Ascending aorta (tissue), 2 donors: ENCODE data around the gene POLE4. TPM values are rescaled to one million over a fixed set of nuclear protein-coding genes. Genes with fewer than 3 reads are reported as not detected.

ENCODE experiments used
- DNase-seq, 2 donors: peaks; one replicate each; pipeline ENCODE4 v3.0.0-alpha.2; 2019; ENCODE audit warnings: low spot score in 2 of 2
- H3K27ac ChIP-seq, 2 donors: fragments of 200-600 bp; sonication (generic); one replicate each; pipeline ENCODE4 v1.5.1; 2016 to 2017; ENCODE audit warnings: mild to moderate bottlenecking in 1 of 2
- H3K27me3 ChIP-seq: fragments of 200-600 bp; sonication (generic); one replicate; pipeline ENCODE4 v1.5.1; 2017
- H3K36me3 ChIP-seq, 2 donors: fragments of 200-600 bp; sonication (generic); one replicate each; pipeline ENCODE4 v1.5.1; 2016
- H3K4me1 ChIP-seq, 2 donors: fragments of 200-600 bp; sonication (generic); one replicate each; pipeline ENCODE4 v1.5.1; 2016 to 2017; ENCODE audit warnings: mild to moderate bottlenecking in 1 of 2
- H3K4me3 ChIP-seq, 2 donors: fragments of 200-600 bp; sonication (generic); one replicate each; pipeline ENCODE4 v1.5.1; 2016 to 2017; ENCODE audit warnings: mild to moderate bottlenecking in 1 of 2
- H3K9me3 ChIP-seq, 2 donors: fragments of 200-600 bp; sonication (generic); one replicate each; pipeline ENCODE4 v1.5.1; 2016
- CTCF ChIP-seq, 3 experiments: fragments of 200-600 bp in 2 of 3; fragments of 450-650 bp in 1 of 3; sonication (generic) in 2 of 3; IDR thresholded peaks; one replicate each; pipeline ENCODE4 v1.5.1; 2016 to 2019; ENCODE audit warnings: antibody characterized with exemption in 3 of 3, mild to moderate bottlenecking in 1 of 3, moderate library complexity in 1 of 3
- intact Hi-C: fragments of 100-400 bp; cut with DNase I; formaldehyde crosslinking; loops from one replicate; pipeline ENCODE4 v1.15.1; 2023
- total RNA-seq: library from RNA; depleted of rRNA; stranded (reverse); fragments of >200 nt; gene quantifications from one replicate; pipeline ENCODE4 v1.1.0, GENCODE V29; 2016

The POLE4 gene
- total RNA-seq, 1 donor from 2014 or later = 57.5 TPM

DNA sequence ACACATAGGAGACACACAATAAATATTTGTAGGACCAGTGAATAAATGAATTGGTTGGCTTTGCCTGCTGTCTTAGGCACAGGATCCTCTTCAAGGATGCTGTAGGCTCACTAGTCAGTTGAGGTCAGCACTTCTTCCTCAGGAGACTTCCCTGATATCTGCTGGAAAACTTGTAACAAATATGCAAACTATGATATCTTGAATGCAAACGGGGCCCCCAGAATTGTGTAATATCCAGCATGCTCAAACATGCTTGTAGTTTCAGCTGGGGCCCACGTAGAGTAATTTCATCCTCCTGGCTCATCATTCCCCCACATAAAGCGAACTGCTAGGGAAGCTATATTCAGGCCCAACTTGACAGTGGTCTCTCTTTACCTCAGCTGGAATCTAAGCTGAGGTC is 43.6 kb downstream of the POLE4 start:
- Histone ChIP-seq H3K36me3 (no peaks in the 10 kb centered on the region), H3K9me3 (no peaks in the 10 kb centered on the region), H3K27ac (no peak overlapping the region), H3K27me3 (no peaks in the 10 kb centered on the region), H3K4me1 (no peaks in the 10 kb centered on the region), H3K4me3 (no peak overlapping the region)
- no peak for TF ChIP-seq CTCF (IDR thresholded peaks at IDR 0.05)
- intact Hi-C loops = no loop called here
- DNase-seq = no peak

DNA sequence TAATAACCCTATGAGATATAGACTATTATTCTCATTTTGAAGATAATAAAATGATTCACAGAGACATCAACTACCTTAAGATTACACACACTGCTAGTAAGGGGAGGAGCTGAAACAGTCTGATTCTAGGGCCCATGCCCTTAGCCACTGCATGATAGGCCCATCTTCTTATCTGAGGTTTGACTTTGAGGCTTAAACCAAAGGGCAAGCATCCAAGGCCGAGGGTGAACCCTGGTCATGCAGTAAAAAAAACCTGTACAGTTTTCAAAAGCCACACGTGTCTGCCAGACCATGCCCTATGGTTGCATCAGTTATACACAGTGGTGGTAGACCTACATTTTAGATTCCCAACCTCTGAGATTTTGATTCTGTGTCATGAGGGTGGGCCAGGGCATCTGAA is 44.8 kb downstream of the POLE4 start:
- Histone ChIP-seq H3K27me3 (no peaks in the 10 kb centered on the region), H3K4me1 (no peaks in the 10 kb centered on the region), H3K36me3 (no peaks in the 10 kb centered on the region), H3K4me3 (no peak overlapping the region), H3K9me3 (no peaks in the 10 kb centered on the region), H3K27ac (no peak overlapping the region)
- intact Hi-C loops = no loop called here
- no peak for TF ChIP-seq CTCF (IDR thresholded peaks at IDR 0.05)
- DNase-seq = no peak

- H3K4me3 ChIP-seq = no peak overlapping the region
- no peak for TF ChIP-seq CTCF (IDR thresholded peaks at IDR 0.05)
- intact Hi-C loops = no loop called here
- no peaks in the 10 kb centered on the region for H3K4me1 ChIP-seq
- H3K9me3 ChIP-seq = no peaks in the 10 kb centered on the region
- no peaks in the 10 kb centered on the region for H3K27me3 ChIP-seq
- H3K36me3 ChIP-seq = no peaks in the 10 kb centered on the region
- H3K27ac ChIP-seq = no peak overlapping the region
- DNase-seq = no peak
Observed at GRCh38 chr2:75003773-75004172, 45.3 kb downstream of the POLE4 start.

GRCh38 chr2:75006041-75006440 is 47.6 kb downstream of the POLE4 start:
- Histone ChIP-seq H3K9me3 (no peaks in the 10 kb centered on the region), H3K4me3 (no peak overlapping the region), H3K36me3 (no peaks in the 10 kb centered on the region), H3K27me3 (no peaks in the 10 kb centered on the region), H3K4me1 (no peaks in the 10 kb centered on the region), H3K27ac (no peak overlapping the region)
- intact Hi-C loops = no loop called here
- no peak for TF ChIP-seq CTCF (IDR thresholded peaks at IDR 0.05)
- no peak for DNase-seq

GRCh38 chr2:75007061-75007460 is 48.6 kb downstream of the POLE4 start:
- no peak for TF ChIP-seq CTCF (IDR thresholded peaks at IDR 0.05)
- no peaks in the 10 kb centered on the region for H3K36me3 ChIP-seq
- no peaks in the 10 kb centered on the region for H3K4me1 ChIP-seq
- H3K4me3 ChIP-seq = no peak overlapping the region
- H3K27ac ChIP-seq = no peak overlapping the region
- intact Hi-C loops = no loop called here
- no peaks in the 10 kb centered on the region for H3K27me3 ChIP-seq
- H3K9me3 ChIP-seq = no peaks in the 10 kb centered on the region
- no peak for DNase-seq

GRCh38 chr2:75007819-75008218 is 49.4 kb downstream of the POLE4 start:
- Histone ChIP-seq H3K4me1 (no peaks in the 10 kb centered on the region), H3K27me3 (no peaks in the 10 kb centered on the region), H3K36me3 (no peaks in the 10 kb centered on the region), H3K9me3 (no peaks in the 10 kb centered on the region), H3K27ac (no peak overlapping the region), H3K4me3 (no peak overlapping the region)
- TF ChIP-seq CTCF (IDR thresholded peaks at IDR 0.05) = no peak
- no peak for DNase-seq
- intact Hi-C loops = no loop called here
